Urothelium cell line (cell line): ENCODE measurements around the gene MAPK8.

Source experiments
- DNase-seq: peaks from one replicate; pipeline ENCODE4 v3.0.0; 2011; ENCODE audit warnings: low spot score, mixed read lengths
- FAIRE-seq: peaks from 2 replicates; lab custom pipeline; 2011; peaks lifted over from hg19 to GRCh38; lab: Jason Lieb, UNC

MAPK8 gene

GRCh38 chr10:48470115-48470892 is 163.8 kb downstream of the MAPK8 start:
- FAIRE-seq (no peak), DNase-seq (no peak)

DNA sequence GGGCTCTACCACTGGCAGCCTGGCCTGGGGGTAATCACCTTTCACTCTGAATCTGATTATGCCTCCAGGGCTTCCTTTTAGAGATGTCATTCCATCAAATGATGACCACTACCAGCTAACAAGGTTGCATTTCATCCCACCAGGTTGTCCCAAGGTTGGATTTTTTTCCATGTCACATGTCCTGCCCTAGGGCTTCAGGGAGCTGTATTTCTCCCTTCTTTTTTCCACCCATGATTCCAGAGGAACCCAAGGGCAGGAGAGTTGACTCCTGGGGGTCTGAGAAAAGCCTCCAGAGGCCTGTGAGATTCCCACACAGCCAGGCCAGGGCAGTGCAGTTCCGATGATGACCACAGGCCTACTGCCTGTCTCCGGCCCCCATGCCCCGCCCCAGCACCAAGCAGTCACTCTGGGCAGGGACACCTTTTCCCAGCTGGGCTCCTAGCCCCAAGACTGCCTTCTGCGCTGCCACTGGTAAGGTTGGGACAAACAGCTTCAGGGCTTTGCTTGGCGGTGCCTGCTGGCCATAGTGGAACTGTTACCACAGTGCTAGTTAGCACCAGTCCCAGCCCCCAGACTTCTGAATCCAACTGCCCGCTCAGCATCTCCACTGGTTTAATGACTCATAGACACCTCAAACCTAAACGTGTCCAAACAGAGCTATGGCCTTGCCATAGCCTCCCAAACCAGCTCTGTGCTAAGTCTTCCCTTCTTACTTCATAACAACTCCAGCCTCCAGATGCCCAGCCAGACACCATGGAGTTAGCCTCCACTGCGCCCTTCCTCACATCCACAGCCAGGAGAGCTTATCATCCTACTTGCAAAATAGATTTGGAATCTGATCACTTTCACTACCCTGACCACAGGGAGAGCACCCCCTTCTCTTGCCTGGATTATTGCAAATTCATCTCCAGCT is 164.7 kb downstream of the MAPK8 start:
- DNase-seq (no peak), FAIRE-seq (no peak)

GRCh38 chr10:48472501-48473069 is 166.1 kb downstream of the MAPK8 start:
- FAIRE-seq (no peak), DNase-seq (no peak)

GRCh38 chr10:48473704-48474103 is 167.2 kb downstream of the MAPK8 start:
- FAIRE-seq, result no peak
- no peak for DNase-seq

DNA sequence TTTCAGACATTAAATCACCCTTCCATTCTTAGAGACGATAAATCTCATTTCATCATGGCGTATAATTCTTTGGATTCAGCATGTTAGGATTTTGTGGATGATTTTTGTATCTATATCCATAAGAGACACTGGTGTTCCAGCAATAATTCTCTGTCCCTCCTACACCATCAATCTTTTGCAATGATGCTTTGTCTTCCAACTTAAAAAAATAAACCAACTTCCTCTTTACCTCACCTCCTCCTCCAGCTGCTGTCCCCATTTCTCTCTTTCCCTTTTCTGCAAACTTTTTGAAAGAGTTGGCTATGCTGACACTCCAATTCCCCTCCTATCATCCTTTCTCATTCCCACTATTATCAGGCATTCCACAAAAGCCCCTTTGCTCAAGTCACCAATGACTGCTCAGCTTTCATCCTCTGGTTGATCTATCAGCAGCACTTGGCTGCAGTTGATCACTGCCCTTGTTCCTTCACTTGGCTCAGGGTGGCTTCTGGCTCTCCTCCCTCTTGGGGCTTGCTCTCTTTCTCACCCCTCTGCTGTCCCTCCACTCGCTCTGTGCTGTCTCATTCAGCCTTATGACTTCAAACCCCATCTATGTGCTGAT is 168.4 kb downstream of the MAPK8 start:
- FAIRE-seq, result no peak
- DNase-seq, result no peak

DNA sequence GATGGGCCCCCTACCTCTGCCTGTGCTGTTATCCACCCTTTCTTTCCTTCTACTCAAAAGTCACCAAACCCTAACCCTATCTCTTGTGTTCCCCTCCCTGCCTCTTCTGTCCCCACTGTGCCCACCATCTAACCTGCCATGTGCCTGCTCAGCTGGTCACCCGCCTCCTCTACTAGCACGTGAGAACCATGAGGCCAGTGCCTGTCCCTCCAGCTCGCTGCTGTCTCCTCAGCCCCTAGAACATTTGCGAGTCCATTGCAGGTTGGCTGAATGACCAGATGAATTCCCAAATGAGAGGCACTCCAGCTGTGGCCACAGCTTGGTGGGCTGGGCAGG is 169.4 kb downstream of the MAPK8 start:
- DNase-seq, result no peak
- peak; percentile 35 for FAIRE-seq

GRCh38 chr10:48476279-48476982 is 170.0 kb downstream of the MAPK8 start:
- FAIRE-seq (no peak), DNase-seq (no peak)

GRCh38 chr10:48477141-48477540 is 170.7 kb downstream of the MAPK8 start:
- FAIRE-seq, result no peak
- DNase-seq, result no peak

DNA sequence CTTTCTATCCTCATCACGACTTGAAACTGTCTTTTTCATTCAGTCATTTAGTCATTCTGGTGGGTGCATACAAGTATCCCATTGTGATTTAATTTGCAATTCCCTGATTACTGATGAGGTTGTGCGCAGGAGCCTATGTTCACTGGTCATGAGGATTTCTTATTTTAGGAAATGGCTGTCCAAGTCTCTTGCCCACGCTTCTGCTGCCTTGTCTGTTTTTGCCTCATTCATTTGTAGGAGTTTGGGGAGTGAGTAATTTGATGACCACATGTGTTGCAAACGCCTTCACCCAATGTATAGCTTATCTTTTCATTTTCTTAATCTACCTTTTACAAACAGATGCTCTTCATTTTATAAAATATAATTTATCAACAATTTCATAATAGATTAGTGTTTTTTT is 171.1 kb downstream of the MAPK8 start:
- DNase-seq, result no peak

DNA sequence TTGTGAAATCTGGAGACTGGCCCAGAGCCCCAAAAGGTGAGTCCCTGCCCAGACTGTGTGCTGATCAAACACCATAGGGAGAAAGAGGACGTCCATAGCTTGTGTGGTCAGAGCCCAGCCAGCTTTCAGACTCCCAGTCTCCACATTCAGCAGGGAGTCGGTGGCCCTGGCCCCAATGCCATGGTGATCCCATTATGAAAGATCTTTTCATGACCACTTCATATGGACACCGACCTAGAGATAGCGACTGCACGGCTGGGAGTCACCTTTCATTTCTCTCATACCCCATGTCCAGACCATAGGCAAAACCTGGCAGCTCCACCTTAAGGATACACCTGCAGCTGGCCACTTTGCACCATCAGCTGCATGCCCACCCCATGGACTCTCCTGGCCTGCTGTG is 172.0 kb downstream of the MAPK8 start:
- FAIRE-seq, result no peak
- no peak for DNase-seq

More for the DNA sequence above, 171.1 kb downstream of the MAPK8 start:
- FAIRE-seq, result no peak

GRCh38 chr10:48478980-48479811 is 172.7 kb downstream of the MAPK8 start:
- DNase-seq (no peak), FAIRE-seq (no peak)

GRCh38 chr10:48480397-48481374 is 174.2 kb downstream of the MAPK8 start:
- FAIRE-seq (peak; percentile 17), DNase-seq (no peak)

GRCh38 chr10:48481385-48481784 is 174.9 kb downstream of the MAPK8 start:
- FAIRE-seq, result no peak

GRCh38 chr10:48482207-48482606 is 175.7 kb downstream of the MAPK8 start:
- no peak for DNase-seq
- FAIRE-seq, result peak; percentile 37

More at GRCh38 chr10:48481385-48481784, 174.9 kb downstream of the MAPK8 start:
- DNase-seq, result no peak

DNA sequence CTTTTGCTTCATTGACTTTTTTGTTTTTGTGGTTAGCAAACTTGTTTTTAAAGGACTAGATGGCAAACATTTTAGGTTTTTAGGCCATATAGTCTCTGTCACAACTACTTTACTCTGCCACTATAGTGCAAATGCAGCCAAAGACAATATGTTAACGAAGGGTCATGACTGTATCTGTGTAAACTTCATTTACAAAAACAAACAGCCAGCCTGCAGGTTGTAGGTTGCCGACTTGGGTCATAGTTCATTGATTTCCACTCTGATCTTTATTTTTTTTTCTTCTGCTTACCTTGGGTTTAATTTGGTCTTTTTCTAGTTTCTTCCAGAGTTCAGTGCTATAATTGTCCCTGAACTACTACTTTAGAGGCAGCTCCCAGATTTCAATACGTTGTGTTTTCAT is 178.4 kb downstream of the MAPK8 start:
- FAIRE-seq, result no peak
- DNase-seq, result no peak

GRCh38 chr10:48485711-48486110 is 179.2 kb downstream of the MAPK8 start:
- DNase-seq, result no peak
- no peak for FAIRE-seq

DNA sequence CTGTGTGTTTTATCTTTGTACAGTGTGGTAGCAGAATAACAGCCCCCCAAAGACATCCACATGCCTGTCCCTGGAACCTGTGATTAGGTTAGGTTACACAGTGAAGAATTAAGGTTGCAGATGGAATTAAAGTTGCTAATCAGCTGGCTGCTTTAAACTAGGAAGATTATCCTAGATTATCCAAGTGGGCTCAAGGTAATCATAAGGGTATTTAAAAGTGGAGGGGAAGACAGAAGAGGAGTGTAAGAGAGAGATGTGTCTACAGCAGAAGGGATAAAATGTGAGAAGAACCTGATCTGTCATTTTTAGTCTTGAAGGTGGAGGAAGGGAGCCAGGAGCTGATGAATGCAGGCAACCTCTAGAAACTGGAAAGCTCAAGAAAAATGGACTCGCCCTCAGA is 180.8 kb downstream of the MAPK8 start:
- no peak for DNase-seq
- FAIRE-seq, result no peak
